Brain microvascular endothelial cell (primary cell): ENCODE measurements around the gene LIFR.
A peak's percentile ranks its signal among the peaks of the same experiment; 100 is the strongest.
"Not testable (repeated sequence)": the region's sequence is repeated elsewhere in the genome, so short reads cannot be mapped to it uniquely, and the experiment has no call there.

Experiments used
- DNase-seq: peaks from one replicate; pipeline ENCODE4 v3.0.0-alpha.2; 2020
- H3K27ac ChIP-seq: fragments of 250-450 bp; sonication (Bioruptor Pico); 2 replicates; pipeline ENCODE4 v1.5.1; 2020; ENCODE audit warnings: mild to moderate bottlenecking, moderate library complexity
- H3K27me3 ChIP-seq: fragments of 250-450 bp; sonication (Bioruptor Pico); replicated peaks from 2 replicates; pipeline ENCODE4 v1.5.1; 2020; ENCODE audit warnings: mild to moderate bottlenecking
- H3K36me3 ChIP-seq: fragments of 250-450 bp; sonication (Bioruptor Pico); replicated peaks from 2 replicates; pipeline ENCODE4 v1.5.1; 2020; ENCODE audit warnings: mild to moderate bottlenecking
- H3K4me3 ChIP-seq: 2 replicates; pipeline ENCODE4 v1.5.1; 2011; ENCODE audit warnings: low read depth, mild to moderate bottlenecking, control low read depth, low read length, moderate library complexity
- CTCF ChIP-seq: IDR thresholded peaks from 2 replicates; pipeline ENCODE4 v1.5.1; 2011; ENCODE audit warnings: low read depth, mild to moderate bottlenecking, moderate library complexity, low read length, control low read depth, inconsistent platforms; ENCODE audit errors: missing control alignments
- in situ Hi-C: cut with HindIII; loops from 2 replicates; pipeline ENCODE4 v1.10.0; 2017; ENCODE audit warnings: low sequenced_read_pairs, low pct_ligation_motif_present

LIFR gene

GRCh38 chr5:38518341-38518740 is 38.1 kb downstream of the LIFR start:
- H3K27me3 ChIP-seq: no peaks in the 10 kb centered on the region
- TF ChIP-seq CTCF: no peak
- no peak overlapping the region for H3K4me3 ChIP-seq
- peaks cover 6% of the 10 kb centered on the region for H3K36me3 ChIP-seq
- DNase-seq: no peak
- H3K27ac ChIP-seq: no peak overlapping the region
- in situ Hi-C loops: no loop called here

- H3K36me3 ChIP-seq, H3K27ac ChIP-seq, in situ Hi-C loops, DNase-seq, H3K27me3 ChIP-seq, H3K4me3 ChIP-seq: not testable (repeated sequence)
Observed at GRCh38 chr5:38516649-38517048, 39.8 kb downstream of the LIFR start.

- Histone ChIP-seq H3K27ac (no peak overlapping the region), H3K36me3 (no peaks in the 10 kb centered on the region), H3K4me3 (no peak overlapping the region), H3K27me3 (no peaks in the 10 kb centered on the region)
- DNase-seq: peak; percentile 11
- in situ Hi-C loops: no loop called here
- TF ChIP-seq CTCF: peak; percentile 80
Observed at GRCh38 chr5:38515646-38516045, 40.8 kb downstream of the LIFR start.

- no peak overlapping the region for H3K4me3 ChIP-seq
- in situ Hi-C loops: no loop called here
- TF ChIP-seq CTCF: no peak
- no peak overlapping the region for H3K27ac ChIP-seq
- no peaks in the 10 kb centered on the region for H3K36me3 ChIP-seq
- H3K27me3 ChIP-seq: no peaks in the 10 kb centered on the region
- no peak for DNase-seq
Observed at GRCh38 chr5:38515092-38515491, 41.4 kb downstream of the LIFR start.

- TF ChIP-seq CTCF: no peak
- H3K27me3 ChIP-seq: no peaks in the 10 kb centered on the region
- DNase-seq: peak; percentile 83
- in situ Hi-C loops: no loop called here
- no peak overlapping the region for H3K4me3 ChIP-seq
- H3K36me3 ChIP-seq: no peaks in the 10 kb centered on the region
- H3K27ac ChIP-seq: peak overlapping the region; percentile 81
Observed at GRCh38 chr5:38509185-38509584, 47.3 kb downstream of the LIFR start.

- no peak overlapping the region for H3K4me3 ChIP-seq
- H3K36me3 ChIP-seq: no peaks in the 10 kb centered on the region
- no peak overlapping the region for H3K27ac ChIP-seq
- no peak for TF ChIP-seq CTCF
- in situ Hi-C loops: no loop called here
- no peak for DNase-seq
- H3K27me3 ChIP-seq: no peaks in the 10 kb centered on the region
Observed at GRCh38 chr5:38506302-38506701, 50.1 kb downstream of the LIFR start.
